Activated CD4-positive, alpha-beta T cell treated with anti-CD3 and anti-CD28 coated beads, Interleukin-10, Interleukin-2, amounts not matched to agents 100 ng/mL and 50 ng/mL, durations not matched to agents 16 hours and 8 hours (primary cell): ENCODE data around the gene GSX1.
"Not testable (repeated sequence)": the region's sequence is repeated elsewhere in the genome, so short reads cannot be mapped to it uniquely, and the experiment has no call there.

ENCODE experiments used
- DNase-seq: peaks from one replicate; pipeline ENCODE4 v3.0.0-alpha.2; 2020

The GSX1 gene

DNA sequence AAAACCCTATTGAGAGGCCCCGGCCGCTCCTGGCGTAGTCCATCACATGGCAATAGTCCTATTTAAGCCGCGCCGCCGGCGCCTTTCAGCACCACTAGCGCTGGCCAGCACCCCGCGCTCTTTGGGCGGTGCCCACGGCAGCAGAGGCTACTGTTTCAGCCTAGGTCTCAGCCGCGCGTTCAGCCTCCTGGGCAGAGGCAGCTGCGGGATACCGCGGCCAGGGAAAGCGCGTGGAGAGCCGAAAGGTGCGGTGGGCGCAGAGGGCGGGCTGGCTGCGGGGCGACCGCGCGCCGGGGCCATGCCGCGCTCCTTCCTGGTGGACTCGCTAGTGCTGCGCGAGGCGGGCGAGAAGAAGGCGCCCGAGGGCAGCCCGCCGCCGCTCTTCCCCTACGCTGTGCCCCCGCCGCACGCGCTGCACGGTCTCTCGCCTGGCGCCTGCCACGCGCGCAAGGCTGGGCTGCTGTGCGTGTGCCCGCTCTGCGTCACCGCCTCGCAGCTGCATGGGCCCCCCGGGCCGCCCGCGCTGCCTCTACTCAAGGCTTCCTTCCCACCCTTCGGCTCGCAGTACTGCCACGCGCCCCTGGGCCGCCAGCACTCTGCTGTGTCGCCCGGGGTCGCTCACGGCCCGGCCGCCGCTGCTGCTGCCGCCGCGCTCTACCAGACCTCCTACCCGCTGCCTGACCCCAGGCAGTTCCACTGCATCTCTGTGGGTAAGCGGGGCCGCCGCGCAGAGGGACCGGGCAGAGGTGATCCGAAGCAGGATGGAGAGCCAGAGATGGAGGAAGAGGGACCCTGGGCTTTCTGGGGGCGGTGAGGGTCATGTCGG is at the start of gene GSX1:
GSX1 (plus strand) TSS at position 91 of the 826 bp plus-strand sequence; CDS start at position 299, 208 bp downstream.
- DNase-seq = peak; percentile 37

GRCh38 chr13:27744801-27745200 is 47.5 kb upstream of the GSX1 start:
- no peak for DNase-seq

GRCh38 chr13:27745301-27745700 is 47.0 kb upstream of the GSX1 start:
- no peak for DNase-seq

- not testable (repeated sequence) for DNase-seq
Observed at GRCh38 chr13:27748143-27748542, 44.1 kb upstream of the GSX1 start.

GRCh38 chr13:27751953-27752532 is 40.2 kb upstream of the GSX1 start:
- no peak for DNase-seq

- DNase-seq = no peak
Observed at GRCh38 chr13:27765650-27766049, 26.6 kb upstream of the GSX1 start.

GRCh38 chr13:27770809-27771208 is 21.5 kb upstream of the GSX1 start:
- DNase-seq = peak; percentile 51

GRCh38 chr13:27772651-27773425 is 19.4 kb upstream of the GSX1 start:
- DNase-seq = no peak

GRCh38 chr13:27774169-27774568 is 18.1 kb upstream of the GSX1 start:
- DNase-seq = no peak

- DNase-seq = no peak
Observed at GRCh38 chr13:27774651-27775050, 17.6 kb upstream of the GSX1 start.

DNA sequence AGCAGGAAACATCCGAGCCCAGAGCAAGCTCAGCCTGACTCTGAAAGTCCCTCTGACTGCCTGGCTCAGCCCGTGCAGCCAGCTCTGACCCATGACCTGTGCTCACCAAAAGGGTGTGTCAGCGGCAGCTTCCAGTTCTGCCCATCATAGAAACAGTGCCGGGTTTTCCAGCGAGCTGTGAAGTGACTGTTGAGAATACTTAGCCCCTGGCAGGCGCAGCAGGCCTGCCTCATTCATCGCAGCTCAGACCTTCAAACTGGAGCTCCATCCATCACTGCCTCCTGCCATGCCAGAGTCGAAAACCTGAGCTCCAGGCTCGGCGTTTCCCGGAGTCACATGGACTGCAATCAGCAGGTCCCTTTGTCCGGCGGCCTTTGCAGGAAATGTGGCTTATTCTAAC is 16.3 kb upstream of the GSX1 start:
- no peak for DNase-seq

- no peak for DNase-seq
Observed at GRCh38 chr13:27782151-27782550, 10.1 kb upstream of the GSX1 start.

- no peak for DNase-seq
Observed at GRCh38 chr13:27783111-27783510, 9.2 kb upstream of the GSX1 start.

DNA sequence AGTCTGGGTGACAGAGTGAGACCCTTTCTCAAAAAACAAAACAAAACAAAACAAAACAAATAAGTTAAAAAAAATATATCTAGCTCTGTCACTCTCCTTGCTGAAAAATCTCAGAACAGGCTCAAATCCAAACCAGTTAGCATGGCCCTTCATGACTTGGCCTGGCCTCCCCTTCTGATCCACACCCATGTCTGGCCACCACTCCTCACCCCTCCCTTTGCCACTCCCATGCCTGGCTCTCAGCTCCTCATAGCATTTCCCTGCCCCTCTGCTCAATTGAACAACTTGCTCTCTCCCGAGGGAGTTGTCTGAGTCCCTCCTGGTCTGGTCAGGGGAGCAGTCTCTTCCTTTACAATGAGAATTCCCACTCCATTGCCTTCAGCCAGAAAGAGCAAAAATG is 4.0 kb upstream of the GSX1 start:
- DNase-seq = no peak

GRCh38 chr13:27789153-27789494 is 3.2 kb upstream of the GSX1 start:
- DNase-seq = no peak

GRCh38 chr13:27789495-27790303 is 2.6 kb upstream of the GSX1 start:
- no peak for DNase-seq

DNA sequence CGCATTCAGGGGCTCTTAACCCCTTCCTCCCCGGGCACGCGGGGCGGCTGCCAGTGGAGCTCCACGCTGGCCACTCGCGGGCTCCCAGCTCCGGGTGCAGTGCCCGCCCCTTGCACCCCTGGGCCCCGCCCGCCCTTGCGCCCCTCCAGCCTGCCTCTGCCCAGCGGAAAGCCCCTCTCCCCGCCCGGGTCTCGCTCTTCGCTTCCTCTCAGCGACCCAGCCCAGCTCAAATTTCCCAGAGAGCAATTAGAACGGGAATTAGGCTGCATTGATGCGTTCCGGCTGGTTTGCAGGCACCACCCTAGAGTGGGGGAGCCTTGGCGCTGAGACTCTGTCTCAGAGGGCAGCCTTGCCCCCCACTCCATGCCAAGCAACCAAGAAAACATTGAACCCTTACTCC is 1.8 kb upstream of the GSX1 start:
- DNase-seq = no peak

DNA sequence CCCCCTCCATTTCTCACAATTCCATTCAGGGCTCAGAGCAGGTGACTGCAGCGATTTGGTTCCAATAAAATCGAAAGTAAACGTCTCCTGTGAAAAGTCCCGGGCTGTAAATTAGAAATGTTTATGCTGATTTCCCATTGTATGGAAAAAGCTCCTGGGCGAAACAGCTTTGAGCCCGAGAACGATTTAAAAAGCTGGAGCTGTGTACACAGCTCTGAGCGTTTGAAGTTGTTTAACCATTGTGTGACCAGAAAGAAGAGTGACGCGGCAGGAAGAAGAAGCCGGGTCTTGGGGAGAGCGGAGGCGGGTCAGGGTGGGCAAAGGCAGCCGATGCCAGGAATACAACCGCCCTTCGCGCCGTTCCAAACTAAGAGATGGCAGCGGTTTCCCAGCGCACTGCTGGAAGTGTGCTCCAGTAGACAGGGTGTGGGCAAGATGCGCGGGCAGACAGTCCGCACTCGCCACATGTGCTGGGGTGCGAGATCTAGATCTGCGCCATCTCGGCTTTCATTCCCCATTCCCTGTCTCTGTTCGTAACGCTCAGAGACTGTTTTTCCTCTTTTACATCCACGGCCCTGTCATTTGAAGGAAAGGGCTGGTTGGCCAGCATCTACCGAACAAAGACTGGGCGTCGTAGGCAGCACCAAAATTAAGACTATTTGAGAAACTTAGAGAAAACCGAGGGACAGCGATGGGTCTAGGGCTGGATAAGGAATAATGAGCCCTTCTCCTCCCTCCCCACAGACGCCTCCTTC is 960 bp upstream of the GSX1 start:
- DNase-seq = no peak

GRCh38 chr13:27791901-27792392 is 336 bp upstream of the GSX1 start:
- DNase-seq = no peak

GRCh38 chr13:27793507-27794367 is 1.5 kb downstream of the GSX1 start:
- DNase-seq = no peak

DNA sequence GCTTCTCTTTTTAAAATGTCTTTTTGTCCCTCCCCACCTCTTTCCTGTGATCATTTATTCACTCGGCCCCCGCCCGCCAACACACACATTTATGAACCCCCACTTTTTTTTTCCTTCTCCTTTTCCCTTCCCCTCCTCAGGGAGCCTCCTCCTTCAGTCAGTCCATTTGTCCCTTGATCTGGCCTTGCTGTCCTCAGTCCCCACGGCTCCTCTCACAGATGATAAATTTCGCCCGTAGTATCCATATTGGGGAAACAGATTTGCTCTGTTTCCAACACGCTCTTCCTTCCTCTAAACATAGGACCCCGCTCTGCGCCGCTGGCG is 2.0 kb downstream of the GSX1 start:
- no peak for DNase-seq
